CD14-positive monocyte (primary cell): Measurements from ENCODE around the gene DYNC1H1. TPM values are rescaled to one million over a fixed set of nuclear protein-coding genes. Genes with fewer than 3 reads are reported as not detected.

ENCODE experiments used
- DNase-seq, 3 donors: peaks; one replicate each; pipeline ENCODE4 v3.0.0-alpha.2; 2011 to 2022
- H2AFZ ChIP-seq: 2 replicates; pipeline ENCODE4 v1.6.0; 2012; ENCODE audit warnings: mild to moderate bottlenecking, low read depth, low read length, inconsistent platforms; ENCODE audit not compliant: insufficient read depth, poor library complexity, severe bottlenecking
- H3K27ac ChIP-seq, 2 donors: 1 replicate in 1 of 2; 2 replicates in 1 of 2; pipeline ENCODE4 v1.5.1; 2012 to 2013; ENCODE audit warnings: low read length in 2 of 2, control low read depth in 1 of 2, inconsistent platforms in 1 of 2, low read depth in 1 of 2, mild to moderate bottlenecking in 1 of 2
- H3K27me3 ChIP-seq, 2 donors: one replicate each; pipeline versions ENCODE4 v1.6.0 to v1.6.1; 2011 to 2013; ENCODE audit warnings: low read length in 2 of 2; ENCODE audit not compliant: control insufficient read depth in 2 of 2, insufficient read depth in 2 of 2
- H3K36me3 ChIP-seq, 2 donors: replicated peaks in 1 of 2; 1 replicate in 1 of 2; 2 replicates in 1 of 2; pipeline versions ENCODE4 v1.5.1 to v1.6.1; 2012 to 2013; ENCODE audit warnings: low read length in 2 of 2, control low read depth in 1 of 2, inconsistent platforms in 1 of 2, mild to moderate bottlenecking in 1 of 2; ENCODE audit not compliant: insufficient read depth in 2 of 2, control insufficient read depth in 1 of 2
- H3K4me1 ChIP-seq, 2 donors: 1 replicate in 1 of 2; 2 replicates in 1 of 2; pipeline versions ENCODE4 v1.5.1 to v1.6.1; 2012 to 2013; ENCODE audit warnings: low read length in 2 of 2, control low read depth in 1 of 2, inconsistent platforms in 1 of 2, mild to moderate bottlenecking in 1 of 2, moderate library complexity in 1 of 2; ENCODE audit not compliant: insufficient read depth in 2 of 2, control insufficient read depth in 1 of 2
- H3K4me2 ChIP-seq: replicated peaks from 2 replicates; pipeline ENCODE3; 2012; ENCODE audit warnings: low read length, moderate library complexity, mild to moderate bottlenecking; ENCODE audit not compliant: poor library complexity, severe bottlenecking; ENCODE audit errors: extremely low read depth
- H3K4me3 ChIP-seq, 3 experiments: fragments of 200-600 bp in 1 of 3; sonication (generic) in 1 of 3; replicated peaks in 1 of 3; 1 replicate in 2 of 3; 2 replicates in 1 of 3; pipeline ENCODE4 v1.5.1; 2011 to 2013; ENCODE audit warnings: low read length in 3 of 3, mild to moderate bottlenecking in 3 of 3, control low read depth in 2 of 3, low read depth in 2 of 3, inconsistent platforms in 1 of 3, moderate library complexity in 1 of 3
- H3K79me2 ChIP-seq: 2 replicates; pipeline ENCODE4 v1.6.0; 2012; ENCODE audit warnings: mild to moderate bottlenecking, control low read depth, inconsistent platforms, low read length, moderate library complexity; ENCODE audit not compliant: insufficient read depth
- H3K9ac ChIP-seq: 2 replicates; pipeline ENCODE4 v1.6.0; 2017; ENCODE audit warnings: low read length, mild to moderate bottlenecking; ENCODE audit not compliant: insufficient read depth, poor library complexity, severe bottlenecking
- H3K9me3 ChIP-seq, 2 donors: replicated peaks in 1 of 2; 1 replicate in 1 of 2; 2 replicates in 1 of 2; pipeline versions ENCODE4 v1.5.1 to v1.6.1; 2012 to 2013; ENCODE audit warnings: low read length in 2 of 2, control low read depth in 1 of 2; ENCODE audit not compliant: control insufficient read depth in 1 of 2, insufficient read depth in 1 of 2
- H4K20me1 ChIP-seq: 2 replicates; pipeline ENCODE4 v1.6.0; 2012; ENCODE audit warnings: mild to moderate bottlenecking, low read length, control low read depth, moderate library complexity; ENCODE audit not compliant: insufficient read depth
- H3K27ac Mint-ChIP-seq, 7 donors: one replicate each; pipeline ENCODE4 v1.8.0; 2020; ENCODE audit warnings: mild to moderate bottlenecking in 7 of 7, mixed read lengths in 7 of 7, moderate library complexity in 6 of 7, inconsistent platforms in 2 of 7
- H3K27me3 Mint-ChIP-seq, 3 donors: one replicate each; pipeline ENCODE4 v1.8.0; 2021 to 2022; ENCODE audit warnings: low read depth in 3 of 3, mild to moderate bottlenecking in 3 of 3, mixed read lengths in 3 of 3, moderate library complexity in 3 of 3, inconsistent platforms in 1 of 3
- H3K36me3 Mint-ChIP-seq, 2 donors: one replicate each; pipeline ENCODE4 v1.8.0; 2020; ENCODE audit warnings: mixed read lengths in 2 of 2, inconsistent platforms in 1 of 2, mild to moderate bottlenecking in 1 of 2
- H3K4me1 Mint-ChIP-seq: one replicate; pipeline ENCODE4 v1.8.0; 2020; ENCODE audit warnings: mild to moderate bottlenecking, mixed read lengths
- H3K4me3 Mint-ChIP-seq, 2 donors: one replicate each; pipeline ENCODE4 v1.8.0; 2020; ENCODE audit warnings: mild to moderate bottlenecking in 2 of 2, mixed read lengths in 2 of 2, moderate library complexity in 1 of 2
- H3K9me3 Mint-ChIP-seq, 7 donors: one replicate each; pipeline ENCODE4 v1.8.0; 2020 to 2022; ENCODE audit warnings: mixed read lengths in 7 of 7, mild to moderate bottlenecking in 6 of 7, moderate library complexity in 6 of 7, inconsistent platforms in 2 of 7
- WGBS: methylation state at CpG from one replicate; pipeline ENCODE4 v1.1.5; 2013; ENCODE audit warnings: missing lambda C conversion rate; ENCODE audit not compliant: insufficient coverage; 5-methylcytosine and 5-hydroxymethylcytosine counted together
- intact Hi-C, 2 donors: fragments of 100-400 bp; cut with micrococcal nuclease; formaldehyde crosslinking; loops; one replicate each; pipeline versions ENCODE4 v1.15.0 to v1.15.1; 2023
- polyA plus RNA-seq, 3 donors: library from polyadenylated mRNA; depleted of rRNA in 1 of 3; unstranded in 2 of 3; stranded (reverse) in 1 of 3; fragments of 300-500 nt in 2 of 3; fragments of >200 nt in 1 of 3; fragmentation: Illumina TruSeq in 2 of 3; gene quantifications; 1 replicate in 2 of 3; 2 replicates in 1 of 3; pipeline ENCODE4 v1.2.3, GENCODE V29; 2012 to 2021
- TF ChIP-seq, protein P1 (sequence below): fragments of 200-600 bp; IDR thresholded peaks from one replicate; pipeline ENCODE4 v1.8.0; 2022; ENCODE audit warnings: antibody characterized with exemption, mild to moderate bottlenecking

DYNC1H1 gene
- polyA plus RNA-seq, 3 donors = 14.7 to 87.3 (median 23.6) TPM

DNA sequence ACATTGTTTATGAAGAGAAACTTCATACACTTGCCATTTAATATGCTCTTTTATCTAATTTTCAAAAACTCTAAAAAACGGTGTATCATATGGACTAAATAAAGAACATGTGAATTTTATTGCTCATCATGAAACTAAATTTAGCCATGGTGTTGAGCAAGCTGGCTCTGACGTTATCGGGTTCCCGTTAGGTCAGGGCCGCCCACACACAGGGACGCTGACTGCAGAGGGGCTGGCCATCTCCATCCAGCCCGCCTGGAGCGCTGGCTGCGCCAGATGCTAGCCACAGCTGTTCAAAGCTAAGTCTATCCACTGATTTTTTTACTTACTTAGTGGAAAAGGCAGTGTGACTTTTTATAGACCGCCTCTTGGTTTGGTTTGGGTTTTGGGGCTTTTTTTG lies 36.5 kb upstream of the DYNC1H1 start:
- Mint-ChIP-seq H3K9me3 (peaks cover 0 to 3% (median 0%) of the 10 kb centered on the region in 7 donors), H3K4me1 (peaks cover 9% of the 10 kb centered on the region), H3K27ac (peak overlapping the region in 4 of 7 donors; percentile 25 to 50 (median 44)), H3K36me3 (peaks cover 29 to 40% of the 10 kb centered on the region in 2 donors), H3K27me3 (peaks cover 0 to 2% (median 1%) of the 10 kb centered on the region in 3 donors), H3K4me3 (no peak overlapping the region)
- TF ChIP-seq, protein P1, sequence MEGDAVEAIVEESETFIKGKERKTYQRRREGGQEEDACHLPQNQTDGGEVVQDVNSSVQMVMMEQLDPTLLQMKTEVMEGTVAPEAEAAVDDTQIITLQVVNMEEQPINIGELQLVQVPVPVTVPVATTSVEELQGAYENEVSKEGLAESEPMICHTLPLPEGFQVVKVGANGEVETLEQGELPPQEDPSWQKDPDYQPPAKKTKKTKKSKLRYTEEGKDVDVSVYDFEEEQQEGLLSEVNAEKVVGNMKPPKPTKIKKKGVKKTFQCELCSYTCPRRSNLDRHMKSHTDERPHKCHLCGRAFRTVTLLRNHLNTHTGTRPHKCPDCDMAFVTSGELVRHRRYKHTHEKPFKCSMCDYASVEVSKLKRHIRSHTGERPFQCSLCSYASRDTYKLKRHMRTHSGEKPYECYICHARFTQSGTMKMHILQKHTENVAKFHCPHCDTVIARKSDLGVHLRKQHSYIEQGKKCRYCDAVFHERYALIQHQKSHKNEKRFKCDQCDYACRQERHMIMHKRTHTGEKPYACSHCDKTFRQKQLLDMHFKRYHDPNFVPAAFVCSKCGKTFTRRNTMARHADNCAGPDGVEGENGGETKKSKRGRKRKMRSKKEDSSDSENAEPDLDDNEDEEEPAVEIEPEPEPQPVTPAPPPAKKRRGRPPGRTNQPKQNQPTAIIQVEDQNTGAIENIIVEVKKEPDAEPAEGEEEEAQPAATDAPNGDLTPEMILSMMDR = no peak
- Histone ChIP-seq H2AFZ (no peak overlapping the region), H3K79me2 (no peaks in the 10 kb centered on the region), H3K27me3 (no peaks in the 10 kb centered on the region), H3K4me2 (no peak overlapping the region), H3K36me3 (peaks cover 21 to 47% of the 10 kb centered on the region in 2 donors), H3K9ac (no peak overlapping the region), H3K4me1 (no peaks in the 10 kb centered on the region), H4K20me1 (no peaks in the 10 kb centered on the region), H3K27ac (no peak overlapping the region), H3K9me3 (no peaks in the 10 kb centered on the region), H3K4me3 (no peak overlapping the region)
- WGBS = 44% methylated on average over 6 of the region's 10 CpGs
- peak; percentile 54 to 78 (median 55) for DNase-seq
- intact Hi-C loops = no loop called here

DNA sequence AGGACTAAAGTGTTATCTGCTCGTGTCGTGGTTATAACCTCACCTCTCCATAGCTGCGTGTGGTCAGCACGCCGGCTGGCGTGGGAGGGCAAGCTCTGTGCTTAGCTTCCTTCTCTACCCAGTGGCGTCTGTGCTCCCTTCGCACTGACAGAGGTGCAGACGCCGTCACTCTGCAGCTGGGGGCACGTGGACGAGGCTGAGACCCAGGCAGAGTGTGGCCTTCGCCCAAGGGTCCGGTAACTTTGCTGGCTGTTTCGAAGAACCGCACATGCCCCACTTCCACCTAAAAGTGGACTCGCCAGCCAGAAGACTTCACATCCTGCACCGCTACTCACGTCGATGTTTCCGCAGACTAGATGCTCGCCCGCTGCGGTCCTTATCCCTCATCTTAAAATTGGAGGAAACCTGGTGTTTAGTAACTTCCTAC lies 35.9 kb upstream of the DYNC1H1 start:
- no peaks in the 10 kb centered on the region for H3K27me3 ChIP-seq
- H3K36me3 ChIP-seq = peaks cover 21 to 42% of the 10 kb centered on the region in 2 donors
- DNase-seq = no peak
- H3K27me3 Mint-ChIP-seq = peaks cover 0 to 3% (median 1%) of the 10 kb centered on the region in 3 donors
- intact Hi-C loops = no loop called here
- 96% methylated on average over 23 of the region's 24 CpGs for WGBS
- H3K9me3 Mint-ChIP-seq = peaks cover 0 to 3% (median 0%) of the 10 kb centered on the region in 7 donors
- peak overlapping the region in 6 of 7 donors; percentile 15 to 64 (median 38) for H3K27ac Mint-ChIP-seq
- H3K79me2 ChIP-seq = no peaks in the 10 kb centered on the region
- no peak overlapping the region for H2AFZ ChIP-seq
- no peak overlapping the region for H3K4me2 ChIP-seq
- H3K4me3 Mint-ChIP-seq = no peak overlapping the region
- H4K20me1 ChIP-seq = no peaks in the 10 kb centered on the region
- H3K9me3 ChIP-seq = no peaks in the 10 kb centered on the region
- H3K4me1 Mint-ChIP-seq = peaks cover 9% of the 10 kb centered on the region
- no peaks in the 10 kb centered on the region for H3K4me1 ChIP-seq
- TF ChIP-seq, protein P1 = no peak
- H3K27ac ChIP-seq = no peak overlapping the region
- no peak overlapping the region for H3K4me3 ChIP-seq
- no peak overlapping the region for H3K9ac ChIP-seq
- peaks cover 26 to 37% of the 10 kb centered on the region in 2 donors for H3K36me3 Mint-ChIP-seq
